OCI-LY1 (cell line): Measurements from ENCODE around the gene QSER1.

Experiments used
- EZH2 ChIP-seq: fragments of 200-600 bp; sonication (generic), shearing (Covaris generic); IDR thresholded peaks from 2 replicates; pipeline ENCODE4 v1.8.0; 2017; ENCODE audit warnings: borderline replicate concordance, mixed run types, mild to moderate bottlenecking, antibody characterized with exemption, low read length, moderate library complexity, mixed read lengths
- TF ChIP-seq, protein P1 (sequence below): fragments of 200-600 bp; sonication (generic), shearing (Covaris generic); IDR thresholded peaks from 2 replicates; pipeline ENCODE4 v1.5.1; 2017; ENCODE audit warnings: mild to moderate bottlenecking, antibody characterized with exemption, low read length, moderate library complexity, mixed read lengths

DNA sequence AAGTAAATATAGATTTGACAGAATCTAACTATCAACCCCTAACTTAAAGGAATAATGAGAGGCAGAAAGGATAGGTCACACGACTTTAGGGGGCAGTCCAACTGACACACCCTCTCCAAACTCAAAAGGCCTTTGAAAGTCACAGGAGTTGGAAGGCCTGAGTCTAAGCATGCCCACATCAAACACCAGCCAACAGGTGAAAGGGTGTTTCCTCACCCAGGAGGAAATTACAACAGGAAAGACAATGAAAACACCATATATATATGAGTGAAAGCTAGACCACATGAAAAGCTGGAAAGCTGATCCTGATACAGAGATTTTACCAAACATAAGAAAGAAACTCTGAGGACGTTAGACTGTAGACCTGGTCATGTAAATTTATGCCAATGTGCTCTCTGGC lies 112.6 kb downstream of the QSER1 start:
- TF ChIP-seq, protein P1, sequence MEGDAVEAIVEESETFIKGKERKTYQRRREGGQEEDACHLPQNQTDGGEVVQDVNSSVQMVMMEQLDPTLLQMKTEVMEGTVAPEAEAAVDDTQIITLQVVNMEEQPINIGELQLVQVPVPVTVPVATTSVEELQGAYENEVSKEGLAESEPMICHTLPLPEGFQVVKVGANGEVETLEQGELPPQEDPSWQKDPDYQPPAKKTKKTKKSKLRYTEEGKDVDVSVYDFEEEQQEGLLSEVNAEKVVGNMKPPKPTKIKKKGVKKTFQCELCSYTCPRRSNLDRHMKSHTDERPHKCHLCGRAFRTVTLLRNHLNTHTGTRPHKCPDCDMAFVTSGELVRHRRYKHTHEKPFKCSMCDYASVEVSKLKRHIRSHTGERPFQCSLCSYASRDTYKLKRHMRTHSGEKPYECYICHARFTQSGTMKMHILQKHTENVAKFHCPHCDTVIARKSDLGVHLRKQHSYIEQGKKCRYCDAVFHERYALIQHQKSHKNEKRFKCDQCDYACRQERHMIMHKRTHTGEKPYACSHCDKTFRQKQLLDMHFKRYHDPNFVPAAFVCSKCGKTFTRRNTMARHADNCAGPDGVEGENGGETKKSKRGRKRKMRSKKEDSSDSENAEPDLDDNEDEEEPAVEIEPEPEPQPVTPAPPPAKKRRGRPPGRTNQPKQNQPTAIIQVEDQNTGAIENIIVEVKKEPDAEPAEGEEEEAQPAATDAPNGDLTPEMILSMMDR = no peak
- TF ChIP-seq EZH2 = no peak
